GM12874 (cell line): ENCODE results near the gene KRTAP9-1.
"Not testable (repeated sequence)": the region's sequence is repeated elsewhere in the genome, so short reads cannot be mapped to it uniquely, and the experiment has no call there.

Source experiments
- CTCF ChIP-seq: IDR thresholded peaks from 2 replicates; pipeline ENCODE4 v1.5.1; 2011; ENCODE audit warnings: low read depth, mild to moderate bottlenecking, control low read depth, low read length, moderate library complexity; ENCODE audit not compliant: insufficient read depth

Gene KRTAP9-1, protein sequence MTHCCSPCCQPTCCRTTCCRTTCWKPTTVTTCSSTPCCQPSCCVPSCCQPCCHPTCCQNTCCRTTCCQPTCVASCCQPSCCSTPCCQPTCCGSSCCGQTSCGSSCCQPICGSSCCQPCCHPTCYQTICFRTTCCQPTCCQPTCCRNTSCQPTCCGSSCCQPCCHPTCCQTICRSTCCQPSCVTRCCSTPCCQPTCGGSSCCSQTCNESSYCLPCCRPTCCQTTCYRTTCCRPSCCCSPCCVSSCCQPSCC

DNA sequence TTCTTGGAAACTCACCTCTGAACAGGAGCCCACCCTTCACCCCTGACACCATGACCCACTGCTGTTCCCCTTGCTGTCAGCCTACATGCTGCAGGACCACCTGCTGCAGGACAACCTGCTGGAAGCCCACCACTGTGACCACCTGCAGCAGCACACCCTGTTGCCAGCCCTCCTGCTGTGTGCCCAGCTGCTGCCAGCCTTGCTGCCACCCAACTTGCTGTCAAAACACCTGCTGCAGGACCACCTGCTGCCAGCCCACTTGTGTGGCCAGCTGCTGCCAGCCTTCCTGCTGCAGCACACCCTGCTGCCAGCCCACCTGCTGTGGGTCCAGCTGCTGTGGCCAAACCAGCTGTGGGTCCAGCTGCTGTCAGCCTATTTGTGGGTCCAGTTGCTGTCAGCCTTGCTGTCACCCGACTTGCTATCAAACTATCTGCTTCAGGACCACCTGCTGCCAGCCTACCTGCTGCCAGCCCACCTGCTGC, at the start of gene KRTAP9-1:
Gene KRTAP9-1 (plus strand): TSS at position 51 of the 482 bp plus-strand sequence. CDS start 0 bp downstream, at position 51.
- TF ChIP-seq CTCF = not testable (repeated sequence)

GRCh38 chr17:41140360-41141131, 49.1 kb upstream of the KRTAP9-1 start, which contains the start of gene KRTAP4-6:
Gene KRTAP4-6 (minus strand): TSS chr17:41140544. CDS start chr17:41140487, 57 bp downstream.
- TF ChIP-seq CTCF = no peak

- no peak for TF ChIP-seq CTCF
Observed at GRCh38 chr17:41141361-41141760, 48.3 kb upstream of the KRTAP9-1 start.

DNA sequence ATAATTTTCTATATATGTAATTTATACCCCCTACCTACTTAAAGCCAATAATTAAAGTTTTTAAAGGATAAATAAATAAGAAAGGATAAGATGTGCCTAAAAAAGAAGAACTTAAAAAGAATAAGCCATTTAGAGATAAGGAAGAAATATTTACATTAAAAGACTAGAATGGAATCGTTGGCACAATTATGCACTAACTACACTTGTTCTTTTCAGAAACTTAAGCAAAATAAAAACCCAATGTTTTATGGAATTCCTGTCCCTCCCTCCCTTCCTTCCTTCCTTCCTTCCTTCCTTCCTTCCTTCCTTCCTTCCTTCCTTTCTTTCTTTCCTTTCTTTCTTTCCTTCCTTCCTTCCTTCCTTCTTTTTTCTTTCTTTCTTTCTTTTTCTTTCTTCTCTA, 44.8 kb upstream of the KRTAP9-1 start:
- no peak for TF ChIP-seq CTCF

DNA sequence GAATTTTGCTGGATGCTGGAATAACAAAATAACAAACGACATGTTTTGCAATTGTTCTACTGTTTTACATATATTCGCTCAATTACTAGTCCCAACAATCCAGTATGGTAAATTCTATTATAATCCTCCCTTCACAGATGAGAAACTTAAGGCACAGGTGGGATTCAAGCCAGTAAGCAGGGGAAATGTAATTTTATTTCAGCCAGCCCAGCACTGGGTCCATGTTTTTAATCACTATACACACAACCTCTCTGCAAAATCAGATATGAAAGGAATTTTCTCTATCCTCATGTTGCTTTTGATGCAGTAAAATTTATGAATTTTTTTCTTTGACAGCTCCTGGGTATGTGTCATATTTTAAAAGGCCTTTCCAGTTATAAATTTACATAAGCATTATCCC, 44.4 kb upstream of the KRTAP9-1 start:
- TF ChIP-seq CTCF = no peak

GRCh38 chr17:41147531-41148204, 42.0 kb upstream of the KRTAP9-1 start:
- no peak for TF ChIP-seq CTCF

- no peak for TF ChIP-seq CTCF
Observed at GRCh38 chr17:41149652-41149985, 40.1 kb upstream of the KRTAP9-1 start, which contains the start of gene KRTAP4-5. Gene KRTAP4-5 (minus strand): TSS chr17:41149825. CDS start chr17:41149767, 58 bp downstream.
